Neuronal stem cell (in vitro differentiated cells): ENCODE data around the gene PDE9A.

Experiments
- DNase-seq: peaks from one replicate; pipeline ENCODE4 v3.0.0-alpha.2; 2013; ENCODE audit warnings: low spot score
- H2AFZ ChIP-seq: one replicate; pipeline ENCODE4 v1.6.1; 2013; ENCODE audit warnings: mild to moderate bottlenecking, low read length, inconsistent platforms
- H2AK5ac ChIP-seq: 2 replicates; pipeline ENCODE4 v1.6.1; 2013; ENCODE audit warnings: low read depth, mild to moderate bottlenecking, inconsistent platforms, low read length, moderate library complexity, mixed read lengths
- H2BK120ac ChIP-seq: 2 replicates; pipeline ENCODE4 v1.6.1; 2013; ENCODE audit warnings: low read depth, mild to moderate bottlenecking, inconsistent platforms, low read length, moderate library complexity, mixed read lengths
- H2BK12ac ChIP-seq: one replicate; pipeline ENCODE4 v1.6.1; 2013; ENCODE audit warnings: low read length, inconsistent platforms
- H2BK15ac ChIP-seq: 2 replicates; pipeline ENCODE4 v1.6.1; 2013; ENCODE audit warnings: mild to moderate bottlenecking, low read length, inconsistent platforms, mixed read lengths
- H2BK5ac ChIP-seq: one replicate; pipeline ENCODE4 v1.6.1; 2013; ENCODE audit warnings: inconsistent platforms, mild to moderate bottlenecking, low read length, moderate library complexity
- H3K14ac ChIP-seq: one replicate; pipeline ENCODE4 v1.6.1; 2013; ENCODE audit warnings: low read length, inconsistent platforms
- H3K18ac ChIP-seq: 2 replicates; pipeline ENCODE4 v1.6.1; 2013; ENCODE audit warnings: low read length, inconsistent platforms
- H3K23ac ChIP-seq: 2 replicates; pipeline ENCODE4 v1.6.1; 2013; ENCODE audit warnings: low read depth, mild to moderate bottlenecking, mixed read lengths, low read length, inconsistent platforms; ENCODE audit not compliant: poor library complexity
- H3K27ac ChIP-seq: replicated peaks from 3 replicates; pipeline ENCODE4 v1.5.1; 2013; ENCODE audit warnings: low read length, inconsistent platforms
- H3K27me3 ChIP-seq, 3 experiments: 2 replicates each; pipeline ENCODE4 v1.6.1; 2013; ENCODE audit warnings: low read length in 3 of 3, mild to moderate bottlenecking in 2 of 3, inconsistent platforms in 1 of 3, low read depth in 1 of 3, mixed read lengths in 1 of 3, moderate library complexity in 1 of 3; ENCODE audit not compliant: control insufficient read depth in 3 of 3, insufficient read depth in 3 of 3
- H3K36me3 ChIP-seq, 2 donors: replicated peaks in 1 of 2; 2 replicates each; pipeline ENCODE4 v1.6.1; 2013; ENCODE audit warnings: low read length in 2 of 2; ENCODE audit not compliant: control insufficient read depth in 2 of 2, insufficient read depth in 2 of 2
- H3K4ac ChIP-seq: 2 replicates; pipeline ENCODE4 v1.6.1; 2013; ENCODE audit warnings: inconsistent platforms, mild to moderate bottlenecking, low read length, moderate library complexity
- H3K4me1 ChIP-seq, 2 donors: 1 replicate in 1 of 2; 2 replicates in 1 of 2; pipeline ENCODE4 v1.6.1; 2013; ENCODE audit warnings: low read length in 2 of 2, low read depth in 1 of 2; ENCODE audit not compliant: control insufficient read depth in 2 of 2, insufficient read depth in 1 of 2
- H3K4me2 ChIP-seq: one replicate; pipeline ENCODE4 v1.6.1; 2013; ENCODE audit warnings: mild to moderate bottlenecking, low read length, inconsistent platforms; ENCODE audit not compliant: insufficient read depth, poor library complexity, severe bottlenecking
- H3K4me3 ChIP-seq, 2 donors: 2 replicates each; pipeline ENCODE4 v1.5.1; 2013; ENCODE audit warnings: low read length in 2 of 2, mild to moderate bottlenecking in 2 of 2, inconsistent platforms in 1 of 2, moderate library complexity in 1 of 2
- H3K79me1 ChIP-seq: one replicate; pipeline ENCODE4 v1.6.1; 2013; ENCODE audit warnings: low read depth, mild to moderate bottlenecking, inconsistent platforms, low read length, moderate library complexity
- H3K9ac ChIP-seq: one replicate; pipeline ENCODE4 v1.6.1; 2013; ENCODE audit warnings: mild to moderate bottlenecking, low read depth, low read length, inconsistent platforms; ENCODE audit not compliant: poor library complexity
- H3K9me3 ChIP-seq, 2 donors: replicated peaks in 1 of 2; 2 replicates each; pipeline versions ENCODE3 to v1.6.1; 2013; ENCODE audit warnings: low read length in 2 of 2, mild to moderate bottlenecking in 2 of 2, inconsistent platforms in 1 of 2, low read depth in 1 of 2, mixed read lengths in 1 of 2, moderate library complexity in 1 of 2; ENCODE audit not compliant: control insufficient read depth in 2 of 2, insufficient read depth in 1 of 2
- H4K8ac ChIP-seq: one replicate; pipeline ENCODE4 v1.6.1; 2013; ENCODE audit warnings: low read depth, mild to moderate bottlenecking, inconsistent platforms, low read length, moderate library complexity
- H4K91ac ChIP-seq: one replicate; pipeline ENCODE4 v1.6.1; 2013; ENCODE audit warnings: low read length, low read depth, mild to moderate bottlenecking, inconsistent platforms; ENCODE audit not compliant: poor library complexity
- WGBS, 2 donors: extraction: QIAGEN DNeasy Blood & Tissue Kit; methylation state at CpG; one replicate each; pipeline ENCODE4 v1.1.7; 2013; ENCODE audit warnings: missing lambda C conversion rate in 2 of 2, mixed read lengths in 1 of 2; ENCODE audit not compliant: insufficient read length in 2 of 2, insufficient replicate concordance in 1 of 2; ENCODE audit errors: extremely low coverage in 2 of 2; 5-methylcytosine and 5-hydroxymethylcytosine counted together

PDE9A gene

DNA sequence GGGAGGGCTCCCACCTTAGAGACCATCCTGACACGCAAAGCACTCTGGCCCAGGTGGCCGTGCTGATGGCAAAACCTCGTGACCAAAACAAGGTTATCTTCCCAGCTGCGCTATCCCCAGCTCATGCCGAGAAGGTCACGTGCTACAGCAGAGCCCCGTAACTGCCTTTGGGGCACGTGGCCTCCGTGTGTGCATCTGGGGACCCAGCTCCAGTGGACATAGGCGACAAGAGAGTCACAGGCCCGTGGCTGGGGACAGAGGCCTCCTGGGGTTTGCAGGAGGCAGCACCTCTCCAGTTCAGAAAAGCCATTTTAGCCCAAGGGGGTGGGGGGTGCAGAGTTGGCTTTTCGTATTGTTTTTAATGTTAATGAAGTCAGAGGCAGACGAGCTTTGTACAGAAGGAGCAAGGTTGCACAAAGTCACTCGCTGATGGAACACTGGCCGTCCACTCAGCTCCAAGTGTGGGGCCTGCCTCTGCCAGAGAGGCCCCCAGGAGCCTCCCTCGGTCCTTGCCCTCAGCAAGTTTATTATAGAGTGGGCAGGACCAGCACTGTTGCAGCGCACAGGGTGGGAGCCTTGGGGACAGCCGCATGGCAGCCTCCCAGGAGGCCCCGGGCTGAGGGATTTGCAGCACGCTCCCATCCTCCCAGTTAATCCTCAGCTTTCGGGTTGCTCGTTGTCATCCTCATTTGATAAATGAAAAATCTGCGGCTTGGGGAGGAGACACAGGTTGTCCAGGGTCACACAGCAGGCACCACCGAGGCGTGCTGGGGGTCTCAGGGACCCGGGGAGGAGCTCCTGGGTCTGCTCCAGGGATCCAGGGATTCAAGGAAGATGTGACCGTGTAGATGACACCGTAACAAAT, 8.0 kb upstream of the PDE9A start:
- Histone ChIP-seq H3K36me3 (no peaks in the 10 kb centered on the region), H2BK5ac (no peak overlapping the region), H2BK120ac (no peak overlapping the region), H2AK5ac (peak overlapping the region; percentile 91), H3K14ac (no peak overlapping the region), H3K23ac (no peak overlapping the region), H3K4ac (peak overlapping the region; percentile 67), H3K4me2 (no peak overlapping the region), H3K18ac (peak overlapping the region; percentile 42), H3K79me1 (peaks cover 1% of the 10 kb centered on the region), H2BK15ac (peak overlapping the region; percentile 30), H4K8ac (no peak overlapping the region), H3K4me3 (no peak overlapping the region), H3K27ac (no peak overlapping the region), H3K9me3 (no peaks in the 10 kb centered on the region), H3K27me3 (no peaks in the 10 kb centered on the region), H4K91ac (no peak overlapping the region), H3K4me1 (peaks cover 9 to 20% of the 10 kb centered on the region in 2 donors), H3K9ac (no peak overlapping the region), H2AFZ (no peak overlapping the region), H2BK12ac (no peak overlapping the region)
- no CpG with 5 or more reads among the region's 28 CpGs for WGBS, 2 donors
- DNase-seq, result no peak

DNA sequence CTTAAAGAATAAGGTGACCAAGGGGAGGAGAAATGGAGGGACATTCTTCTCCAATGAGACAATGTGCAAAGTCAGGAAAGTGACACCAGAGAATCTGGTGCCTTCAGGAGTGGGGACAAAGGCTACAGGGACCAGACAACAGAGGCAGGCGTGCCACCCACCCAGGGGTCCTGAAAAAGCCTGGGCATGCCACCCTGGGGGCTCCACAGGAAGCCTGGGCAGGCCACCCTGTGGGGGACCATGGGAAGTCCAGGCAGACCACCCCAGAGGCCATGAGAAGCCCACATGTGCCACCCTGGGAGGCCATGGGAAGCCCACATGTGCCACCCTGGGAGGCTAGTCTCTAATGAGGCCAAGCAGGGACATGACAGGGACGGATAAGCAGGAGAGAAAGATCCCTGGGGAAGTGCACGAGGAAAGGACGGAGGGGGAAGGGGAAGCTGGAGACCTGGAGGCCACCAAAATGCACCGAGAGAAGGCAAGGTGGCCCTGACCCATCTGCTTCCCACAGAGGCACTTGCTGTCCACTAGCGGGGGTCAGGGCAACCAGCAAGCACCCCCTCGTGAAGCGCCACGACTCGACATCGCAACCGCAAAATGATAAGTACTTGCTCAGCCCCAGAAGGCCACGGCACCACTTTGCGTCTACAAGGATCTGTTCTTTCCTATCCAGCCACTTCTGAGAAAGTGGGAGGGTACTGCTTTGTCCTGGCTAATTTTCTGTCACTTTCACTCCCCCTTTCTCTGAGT, 7.2 kb upstream of the PDE9A start:
- no peak overlapping the region for H2BK15ac ChIP-seq
- no peak overlapping the region for H2BK5ac ChIP-seq
- H4K91ac ChIP-seq, result no peak overlapping the region
- H3K23ac ChIP-seq, result peak overlapping the region; percentile 10
- H3K36me3 ChIP-seq, result no peaks in the 10 kb centered on the region
- H4K8ac ChIP-seq, result no peak overlapping the region
- no peak overlapping the region for H2AFZ ChIP-seq
- no CpG with 5 or more reads among the region's 14 CpGs for WGBS, 2 donors
- H2BK12ac ChIP-seq, result no peak overlapping the region
- H3K27me3 ChIP-seq, result no peaks in the 10 kb centered on the region
- H3K9ac ChIP-seq, result no peak overlapping the region
- H3K14ac ChIP-seq, result peak overlapping the region; percentile 31
- peak overlapping the region; percentile 65 for H3K18ac ChIP-seq
- no peak overlapping the region for H3K27ac ChIP-seq
- peaks cover 1% of the 10 kb centered on the region for H3K79me1 ChIP-seq
- H3K4me1 ChIP-seq, result peaks cover 8 to 16% of the 10 kb centered on the region in 2 donors
- DNase-seq, result no peak
- no peaks in the 10 kb centered on the region for H3K9me3 ChIP-seq
- no peak overlapping the region for H3K4me3 ChIP-seq
- H3K4me2 ChIP-seq, result no peak overlapping the region
- H3K4ac ChIP-seq, result no peak overlapping the region
- H2BK120ac ChIP-seq, result no peak overlapping the region
- H2AK5ac ChIP-seq, result peak overlapping the region; percentile 91

DNA sequence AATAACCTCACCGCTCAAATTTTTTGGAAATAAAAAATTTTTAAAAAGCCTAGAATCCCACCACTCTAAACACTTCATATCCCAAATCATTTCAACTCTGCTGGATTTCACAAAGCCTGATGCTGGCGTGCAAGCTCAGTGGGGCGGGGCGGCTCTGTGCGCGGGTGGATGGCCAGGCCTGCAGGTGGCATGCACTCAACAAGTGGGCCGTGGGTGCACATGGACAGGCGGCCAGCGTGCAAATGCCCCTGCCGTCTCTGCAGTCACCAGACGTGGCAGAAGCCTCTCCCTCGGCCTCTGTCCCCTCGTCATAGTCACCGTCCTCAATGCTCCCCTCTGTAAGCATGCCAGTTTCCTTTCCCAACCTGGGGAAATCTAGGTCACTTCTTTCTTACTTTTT, 6.6 kb upstream of the PDE9A start:
- H2BK120ac ChIP-seq, result no peak overlapping the region
- H3K4me2 ChIP-seq, result no peak overlapping the region
- no peak overlapping the region for H3K14ac ChIP-seq
- no peak overlapping the region for H2BK15ac ChIP-seq
- H2AK5ac ChIP-seq, result no peak overlapping the region
- H3K4ac ChIP-seq, result no peak overlapping the region
- peak overlapping the region; percentile 1 for H4K8ac ChIP-seq
- H3K23ac ChIP-seq, result no peak overlapping the region
- no peak overlapping the region for H3K27ac ChIP-seq
- H3K27me3 ChIP-seq, result no peaks in the 10 kb centered on the region
- no peak overlapping the region for H2AFZ ChIP-seq
- peak overlapping the region; percentile 41 for H3K18ac ChIP-seq
- no CpG with 5 or more reads among the region's 14 CpGs for WGBS, 2 donors
- no peak overlapping the region for H4K91ac ChIP-seq
- H3K4me3 ChIP-seq, result no peak overlapping the region
- H2BK12ac ChIP-seq, result peak overlapping the region; percentile 5
- no peaks in the 10 kb centered on the region for H3K9me3 ChIP-seq
- peak overlapping the region; percentile 16 for H3K9ac ChIP-seq
- DNase-seq, result no peak
- H2BK5ac ChIP-seq, result no peak overlapping the region
- H3K36me3 ChIP-seq, result no peaks in the 10 kb centered on the region
- peaks cover 2 to 13% of the 10 kb centered on the region in 2 donors for H3K4me1 ChIP-seq
- peaks cover 1% of the 10 kb centered on the region for H3K79me1 ChIP-seq

DNA sequence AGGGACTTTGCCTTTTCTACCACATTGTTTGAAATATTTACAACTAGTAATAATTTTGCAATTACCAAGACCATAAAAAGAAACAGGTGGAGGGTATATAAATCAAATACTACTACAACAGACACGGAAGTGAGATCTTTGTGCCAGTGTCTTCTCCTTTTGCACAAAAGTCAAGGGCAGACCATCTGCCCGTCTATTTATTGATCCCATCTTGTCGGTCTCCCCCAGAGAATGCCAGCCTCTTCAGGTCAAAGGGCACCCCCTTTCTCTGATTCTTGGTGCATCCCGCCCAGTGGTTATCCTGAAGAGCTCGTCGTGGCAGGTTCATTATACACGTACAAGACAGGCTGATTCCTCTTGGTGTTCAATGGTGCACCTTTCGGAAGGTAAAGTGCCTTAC, 4.8 kb upstream of the PDE9A start:
- Histone ChIP-seq H3K27me3 (no peaks in the 10 kb centered on the region), H2BK12ac (no peak overlapping the region)
- WGBS, 2 donors, result no CpG with 5 or more reads among the region's 8 CpGs

More for the DNA sequence above, 4.8 kb upstream of the PDE9A start:
- Histone ChIP-seq H3K23ac (no peak overlapping the region), H2AFZ (no peak overlapping the region), H3K4me2 (no peak overlapping the region), H3K36me3 (no peaks in the 10 kb centered on the region), H3K9ac (no peak overlapping the region), H4K91ac (no peak overlapping the region), H3K4me1 (peaks cover 6 to 17% of the 10 kb centered on the region in 2 donors), H3K4me3 (no peak overlapping the region), H3K14ac (no peak overlapping the region), H2BK15ac (no peak overlapping the region), H2AK5ac (no peak overlapping the region), H3K9me3 (no peaks in the 10 kb centered on the region), H3K27ac (no peak overlapping the region), H3K79me1 (peaks cover 1% of the 10 kb centered on the region), H4K8ac (no peak overlapping the region), H2BK5ac (no peak overlapping the region), H3K4ac (no peak overlapping the region), H2BK120ac (no peak overlapping the region), H3K18ac (no peak overlapping the region)
- no peak for DNase-seq
